ENCODE results near the gene PDE11A. TPM values are rescaled to one million over a fixed set of nuclear protein-coding genes. Genes with fewer than 3 reads are reported as not detected.

Gene PDE11A
- total and polyA plus RNA-seq, 3 donors from 2014 or later = 2.2 to 7.8 (median 3.3) TPM

- Histone ChIP-seq H3K9me3 (no peaks in the 10 kb centered on the region), H3K27me3 (no peaks in the 10 kb centered on the region), H3K36me3 (ENCODE audit: low read depth, missing control alignments) (no peaks in the 10 kb centered on the region), H3K4me3 (no peak overlapping the region), H3K27ac (no peak overlapping the region), H3K4me1 (peaks cover 45% of the 10 kb centered on the region)
- no peak for DNase-seq
- 80 to 92% methylated on average over 2 of the region's 2 CpGs for WGBS, 2 donors
- intact Hi-C loops (cut with DNase I; ENCODE audit: low total_unique reads) = no loop called here
- TF ChIP-seq CTCF (IDR thresholded peaks at IDR 0.05) (no peak), POLR2A (IDR thresholded peaks at IDR 0.05) (no peak)
Measured at GRCh38 chr2:177730792-177731191, 341.8 kb downstream of the PDE11A start.

- TF ChIP-seq POLR2A (IDR thresholded peaks at IDR 0.05) (no peak), CTCF (IDR thresholded peaks at IDR 0.05) (no peak)
- no peak overlapping the region for H3K4me3 ChIP-seq
- H3K4me1 ChIP-seq = peaks cover 48% of the 10 kb centered on the region
- DNase-seq = no peak
- intact Hi-C loops (cut with DNase I; ENCODE audit: low total_unique reads) = no loop called here
- H3K36me3 ChIP-seq (ENCODE audit: low read depth, missing control alignments) = no peaks in the 10 kb centered on the region
- WGBS, 2 donors = 85 to 90% methylated on average over 3 of the region's 3 CpGs
- no peaks in the 10 kb centered on the region for H3K27me3 ChIP-seq
- no peak overlapping the region for H3K27ac ChIP-seq
- no peaks in the 10 kb centered on the region for H3K9me3 ChIP-seq
Measured at GRCh38 chr2:177730363-177730762, 342.2 kb downstream of the PDE11A start.

- no peaks in the 10 kb centered on the region for H3K36me3 ChIP-seq (ENCODE audit: low read depth, missing control alignments)
- intact Hi-C loops (cut with DNase I; ENCODE audit: low total_unique reads) = no loop called here
- DNase-seq = no peak
- no peaks in the 10 kb centered on the region for H3K9me3 ChIP-seq
- H3K4me1 ChIP-seq = peaks cover 55% of the 10 kb centered on the region
- H3K27ac ChIP-seq = no peak overlapping the region
- no peak overlapping the region for H3K4me3 ChIP-seq
- TF ChIP-seq POLR2A (IDR thresholded peaks at IDR 0.05) (no peak), CTCF (IDR thresholded peaks at IDR 0.05) (no peak)
- 89 to 92% methylated on average over 2 of the region's 2 CpGs for WGBS, 2 donors
- no peaks in the 10 kb centered on the region for H3K27me3 ChIP-seq
Measured at GRCh38 chr2:177728920-177729319, 343.7 kb downstream of the PDE11A start.

GRCh38 chr2:177728399-177728765 is 344.2 kb downstream of the PDE11A start:
- intact Hi-C loops (cut with DNase I; ENCODE audit: low total_unique reads) = no loop called here
- DNase-seq = no peak
- 66 to 79% methylated on average over 4 of the region's 4 CpGs for WGBS, 2 donors
- TF ChIP-seq POLR2A (IDR thresholded peaks at IDR 0.05) (no peak), CTCF (IDR thresholded peaks at IDR 0.05) (no peak)
- Histone ChIP-seq H3K36me3 (ENCODE audit: low read depth, missing control alignments) (no peaks in the 10 kb centered on the region), H3K27me3 (no peaks in the 10 kb centered on the region), H3K4me3 (no peak overlapping the region), H3K27ac (no peak overlapping the region), H3K9me3 (no peaks in the 10 kb centered on the region), H3K4me1 (peaks cover 49% of the 10 kb centered on the region)

GRCh38 chr2:177727577-177728398 is 344.8 kb downstream of the PDE11A start:
- 67 to 77% methylated on average over 13 of the region's 13 CpGs for WGBS, 2 donors
- intact Hi-C loops (cut with DNase I; ENCODE audit: low total_unique reads) = no loop called here
- H3K36me3 ChIP-seq (ENCODE audit: low read depth, missing control alignments) = no peaks in the 10 kb centered on the region
- H3K4me3 ChIP-seq = no peak overlapping the region
- H3K9me3 ChIP-seq = no peaks in the 10 kb centered on the region
- no peak for DNase-seq
- H3K27me3 ChIP-seq = no peaks in the 10 kb centered on the region
- no peak for TF ChIP-seq CTCF (IDR thresholded peaks at IDR 0.05)
- TF ChIP-seq POLR2A (IDR thresholded peaks at IDR 0.05) = no peak
- H3K4me1 ChIP-seq = peaks cover 45% of the 10 kb centered on the region
- peak overlapping the region; percentile 6 to 52 for H3K27ac ChIP-seq
